H9 (cell line): Measurements from ENCODE around the gene STAT1. TPM values are rescaled to one million over a fixed set of nuclear protein-coding genes. Genes with fewer than 3 reads are reported as not detected.

Experiments used
- DNase-seq: peaks from one replicate; pipeline ENCODE4 v3.0.0-alpha.2; 2017
- H2AFZ ChIP-seq: one replicate; pipeline ENCODE4 v1.6.1; 2013; ENCODE audit warnings: mild to moderate bottlenecking, low read length, control low read depth, moderate library complexity
- H2AK5ac ChIP-seq: 2 replicates; pipeline ENCODE4 v1.6.1; 2013; ENCODE audit warnings: low read length, control low read depth, mixed read lengths; ENCODE audit not compliant: insufficient read length
- H2BK120ac ChIP-seq: one replicate; pipeline ENCODE4 v1.6.1; 2013; ENCODE audit warnings: low read depth, mild to moderate bottlenecking, low read length, control low read depth, inconsistent platforms; ENCODE audit not compliant: poor library complexity, severe bottlenecking
- H2BK12ac ChIP-seq: 2 replicates; pipeline ENCODE4 v1.6.1; 2013; ENCODE audit warnings: low read length, control low read depth, mixed read lengths, low read depth; ENCODE audit not compliant: insufficient read length
- H2BK15ac ChIP-seq: 2 replicates; pipeline ENCODE4 v1.6.1; 2013; ENCODE audit warnings: low read depth, low read length, control low read depth
- H2BK20ac ChIP-seq: one replicate; pipeline ENCODE4 v1.6.1; 2013; ENCODE audit warnings: low read depth, mild to moderate bottlenecking, low read length, control low read depth, inconsistent platforms; ENCODE audit not compliant: poor library complexity, severe bottlenecking
- H2BK5ac ChIP-seq: 2 replicates; pipeline ENCODE4 v1.6.1; 2013; ENCODE audit warnings: low read length, control low read depth, mixed read lengths; ENCODE audit not compliant: insufficient read length
- H3K14ac ChIP-seq: 2 replicates; pipeline ENCODE4 v1.6.1; 2013; ENCODE audit warnings: low read length, control low read depth; ENCODE audit not compliant: insufficient read depth
- H3K18ac ChIP-seq: 2 replicates; pipeline ENCODE4 v1.6.1; 2013; ENCODE audit warnings: low read depth, mild to moderate bottlenecking, mixed read lengths, low read length, control low read depth; ENCODE audit not compliant: insufficient read length
- H3K23ac ChIP-seq: 2 replicates; pipeline ENCODE4 v1.6.1; 2013; ENCODE audit warnings: low read length, control low read depth, mixed read lengths, low read depth; ENCODE audit not compliant: insufficient read length
- H3K23me2 ChIP-seq: 2 replicates; pipeline ENCODE4 v1.6.1; 2013; ENCODE audit warnings: low read depth, mild to moderate bottlenecking, mixed read lengths, low read length, control low read depth; ENCODE audit not compliant: insufficient read length, poor library complexity, severe bottlenecking
- H3K27ac ChIP-seq: 2 replicates; pipeline ENCODE4 v1.5.1; 2013; ENCODE audit warnings: low read length, control low read depth, mixed read lengths, low read depth; ENCODE audit not compliant: insufficient read length
- H3K27me3 ChIP-seq: 2 replicates; pipeline ENCODE4 v1.6.1; 2013; ENCODE audit warnings: low read length, control low read depth, inconsistent platforms; ENCODE audit not compliant: insufficient read depth
- H3K4ac ChIP-seq: 2 replicates; pipeline ENCODE4 v1.6.1; 2013; ENCODE audit warnings: low read depth, mild to moderate bottlenecking, control low read depth, inconsistent platforms, low read length, moderate library complexity
- H3K4me1 ChIP-seq: 2 replicates; pipeline ENCODE4 v1.6.1; 2013; ENCODE audit warnings: low read length, control low read depth, inconsistent platforms; ENCODE audit not compliant: insufficient read depth
- H3K4me2 ChIP-seq: 2 replicates; pipeline ENCODE4 v1.6.1; 2013; ENCODE audit warnings: low read length, control low read depth, mixed read lengths; ENCODE audit not compliant: insufficient read length, insufficient read depth
- H3K56ac ChIP-seq: 2 replicates; pipeline ENCODE4 v1.6.1; 2013; ENCODE audit warnings: low read depth, mild to moderate bottlenecking, mixed read lengths, low read length, control low read depth; ENCODE audit not compliant: insufficient read length
- H3K79me1 ChIP-seq: 2 replicates; pipeline ENCODE4 v1.6.1; 2013; ENCODE audit warnings: low read depth, mild to moderate bottlenecking, moderate library complexity, low read length, control low read depth, inconsistent platforms; ENCODE audit not compliant: insufficient read depth, poor library complexity, severe bottlenecking
- H3K79me2 ChIP-seq: 2 replicates; pipeline ENCODE4 v1.6.1; 2013; ENCODE audit warnings: low read length, control low read depth, inconsistent platforms; ENCODE audit not compliant: insufficient read depth
- H3K9ac ChIP-seq: 2 replicates; pipeline ENCODE4 v1.6.1; 2013; ENCODE audit warnings: low read length, control low read depth, mixed read lengths; ENCODE audit not compliant: insufficient read length; ENCODE audit errors: extremely low read depth
- H3K9me3 ChIP-seq: one replicate; pipeline ENCODE4 v1.6.1; 2013; ENCODE audit warnings: low read depth, low read length, inconsistent platforms; ENCODE audit not compliant: control insufficient read depth
- H3T11ph ChIP-seq: one replicate; pipeline ENCODE4 v1.6.1; 2013; ENCODE audit warnings: mild to moderate bottlenecking, low read length, control low read depth, inconsistent platforms
- H4K20me1 ChIP-seq: one replicate; pipeline ENCODE4 v1.6.1; 2013; ENCODE audit not compliant: control insufficient read depth, insufficient read length, insufficient read depth
- H4K5ac ChIP-seq: 2 replicates; pipeline ENCODE4 v1.6.1; 2013; ENCODE audit warnings: low read depth, mild to moderate bottlenecking, mixed read lengths, low read length, control low read depth; ENCODE audit not compliant: insufficient read length
- H4K8ac ChIP-seq: replicated peaks from 2 replicates; pipeline ENCODE4 v1.6.1; 2013; ENCODE audit warnings: low read length, control low read depth, mixed read lengths, low read depth; ENCODE audit not compliant: insufficient read length
- H4K91ac ChIP-seq: 2 replicates; pipeline ENCODE4 v1.6.1; 2013; ENCODE audit warnings: low read depth, mild to moderate bottlenecking, moderate library complexity, mixed read lengths, low read length, control low read depth; ENCODE audit not compliant: insufficient read length
- H3K27ac Mint-ChIP-seq, 3 experiments: 2 replicates in 2 of 3; 3 replicates in 1 of 3; pipeline ENCODE4 v1.8.0; 2020 to 2021; ENCODE audit warnings: mixed read lengths in 3 of 3, mild to moderate bottlenecking in 1 of 3, moderate library complexity in 1 of 3
- H3K27me3 Mint-ChIP-seq: 2 replicates; pipeline ENCODE4 v1.8.0; 2021; ENCODE audit warnings: low read depth, mild to moderate bottlenecking, moderate library complexity, mixed read lengths
- H3K36me3 Mint-ChIP-seq, 3 experiments: 2 replicates in 2 of 3; 3 replicates in 1 of 3; pipeline ENCODE4 v1.8.0; 2020 to 2021; ENCODE audit warnings: low read depth in 3 of 3, mixed read lengths in 3 of 3; ENCODE audit not compliant: insufficient read depth in 1 of 3
- H3K4me1 Mint-ChIP-seq, 2 experiments: 2 replicates each; pipeline ENCODE4 v1.8.0; 2020; ENCODE audit warnings: mixed read lengths in 2 of 2
- H3K4me3 Mint-ChIP-seq, 2 experiments: 2 replicates in 1 of 2; 3 replicates in 1 of 2; pipeline ENCODE4 v1.8.0; 2020 to 2021; ENCODE audit warnings: mild to moderate bottlenecking in 2 of 2, mixed read lengths in 2 of 2, moderate library complexity in 1 of 2
- H3K9me3 Mint-ChIP-seq, 2 experiments: 2 replicates in 1 of 2; 3 replicates in 1 of 2; pipeline ENCODE4 v1.8.0; 2020; ENCODE audit warnings: mild to moderate bottlenecking in 2 of 2, mixed read lengths in 2 of 2, moderate library complexity in 1 of 2
- CTCF ChIP-seq: fragments of 200-600 bp; sonication (generic); conservative IDR thresholded peaks from 3 replicates; pipeline ENCODE4 v1.8.0; 2021; ENCODE audit warnings: antibody characterized with exemption, mild to moderate bottlenecking
- WGBS: extraction: QIAGEN DNeasy Blood & Tissue Kit; methylation state at CpG from one replicate; pipeline ENCODE4 v1.1.7; 2013; ENCODE audit warnings: missing lambda C conversion rate, low lambda C conversion rate, mixed read lengths; ENCODE audit not compliant: insufficient read length; ENCODE audit errors: extremely low coverage; 5-methylcytosine and 5-hydroxymethylcytosine counted together
- total RNA-seq: library from RNA; stranded (reverse); gene quantifications from 2 replicates; pipeline ENCODE4 v1.2.1, GENCODE V29; 2021

Gene STAT1
- total RNA-seq, 1 experiment from 2014 or later: 48.1 TPM

- no peak for TF ChIP-seq CTCF
- H3K23ac ChIP-seq: no peak overlapping the region
These were observed 15.4 kb upstream of the STAT1 start for GRCh38 chr2:191029280-191029950.

More at GRCh38 chr2:191029280-191029950, 15.4 kb upstream of the STAT1 start:
- no peaks in the 10 kb centered on the region for H4K20me1 ChIP-seq
- no peak overlapping the region for H3K9ac ChIP-seq
- H3K4me2 ChIP-seq: no peak overlapping the region
- H2BK15ac ChIP-seq: no peak overlapping the region
- H3K56ac ChIP-seq: no peak overlapping the region
- no peaks in the 10 kb centered on the region; the same call in 1 of the 2 replicates for H3K4me1 ChIP-seq
- no peaks in the 10 kb centered on the region for H3K9me3 ChIP-seq
- H4K5ac ChIP-seq: no peak overlapping the region
- H3K9me3 Mint-ChIP-seq: no peaks in the 10 kb centered on the region
- H3K14ac ChIP-seq: no peak overlapping the region
- peaks cover 8 to 12% of the 10 kb centered on the region in 2 experiments for H3K4me1 Mint-ChIP-seq
- no peaks in the 10 kb centered on the region; the same call in 1 of the 2 replicates for H3K27me3 Mint-ChIP-seq
- no peak overlapping the region for H3K27ac ChIP-seq
- H2BK12ac ChIP-seq: no peak overlapping the region
- H2AK5ac ChIP-seq: no peak overlapping the region
- no peak overlapping the region for H2AFZ ChIP-seq
- no peak overlapping the region for H4K91ac ChIP-seq
- H3K4ac ChIP-seq: no peak overlapping the region
- H3K27ac Mint-ChIP-seq: no peak overlapping the region
- no peaks in the 10 kb centered on the region for H3K79me1 ChIP-seq
- WGBS: 100% methylated on average over 1 of the region's 10 CpGs
- H3K79me2 ChIP-seq: no peaks in the 10 kb centered on the region
- H3K23me2 ChIP-seq: no peaks in the 10 kb centered on the region
- H4K8ac ChIP-seq: no peak overlapping the region
- no peak for DNase-seq
- H2BK20ac ChIP-seq: no peak overlapping the region
- no peak overlapping the region for H3K18ac ChIP-seq
- no peaks in the 10 kb centered on the region for H3K36me3 Mint-ChIP-seq
- H3K4me3 Mint-ChIP-seq: no peak overlapping the region
- H2BK120ac ChIP-seq: no peak overlapping the region
- H3K27me3 ChIP-seq: no peaks in the 10 kb centered on the region
- no peak overlapping the region for H2BK5ac ChIP-seq
- no peak overlapping the region for H3T11ph ChIP-seq
